HFF-Myc (cell line): ENCODE results near the gene WDR7.

ENCODE experiments used
- DNase-seq: peaks from one replicate; pipeline ENCODE4 v3.0.0-alpha.2; 2011; ENCODE audit warnings: low read depth; ENCODE audit errors: extremely low read depth
- H3K4me3 ChIP-seq: replicated peaks from 2 replicates; pipeline ENCODE4 v1.5.1; 2011; ENCODE audit warnings: low read depth, mild to moderate bottlenecking, control low read depth, low read length
- TF ChIP-seq, protein P1 (sequence below): IDR thresholded peaks from 2 replicates; pipeline ENCODE4 v1.5.1; 2012; ENCODE audit warnings: mild to moderate bottlenecking, low read depth, low read length, control low read depth; ENCODE audit errors: missing control alignments

The WDR7 gene

DNA sequence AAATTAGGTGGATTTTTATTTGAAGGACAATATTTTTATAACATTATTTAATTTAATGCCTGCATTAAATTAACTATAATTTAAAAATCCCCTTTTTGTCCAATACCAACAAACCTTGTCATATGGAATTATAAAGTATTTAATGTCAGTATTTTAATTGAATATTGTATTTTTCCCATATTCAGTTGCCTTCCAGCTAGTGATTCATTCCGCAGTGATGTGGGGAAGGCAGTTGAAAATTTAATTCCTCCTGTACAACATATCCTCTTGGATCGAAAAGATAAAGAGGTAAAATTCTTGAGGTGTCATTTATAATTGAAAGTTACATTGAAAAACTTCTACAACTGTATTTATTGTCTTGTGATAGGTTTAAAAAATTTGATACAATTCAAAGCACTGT is 40.4 kb downstream of the WDR7 start:
- TF ChIP-seq, protein P1, sequence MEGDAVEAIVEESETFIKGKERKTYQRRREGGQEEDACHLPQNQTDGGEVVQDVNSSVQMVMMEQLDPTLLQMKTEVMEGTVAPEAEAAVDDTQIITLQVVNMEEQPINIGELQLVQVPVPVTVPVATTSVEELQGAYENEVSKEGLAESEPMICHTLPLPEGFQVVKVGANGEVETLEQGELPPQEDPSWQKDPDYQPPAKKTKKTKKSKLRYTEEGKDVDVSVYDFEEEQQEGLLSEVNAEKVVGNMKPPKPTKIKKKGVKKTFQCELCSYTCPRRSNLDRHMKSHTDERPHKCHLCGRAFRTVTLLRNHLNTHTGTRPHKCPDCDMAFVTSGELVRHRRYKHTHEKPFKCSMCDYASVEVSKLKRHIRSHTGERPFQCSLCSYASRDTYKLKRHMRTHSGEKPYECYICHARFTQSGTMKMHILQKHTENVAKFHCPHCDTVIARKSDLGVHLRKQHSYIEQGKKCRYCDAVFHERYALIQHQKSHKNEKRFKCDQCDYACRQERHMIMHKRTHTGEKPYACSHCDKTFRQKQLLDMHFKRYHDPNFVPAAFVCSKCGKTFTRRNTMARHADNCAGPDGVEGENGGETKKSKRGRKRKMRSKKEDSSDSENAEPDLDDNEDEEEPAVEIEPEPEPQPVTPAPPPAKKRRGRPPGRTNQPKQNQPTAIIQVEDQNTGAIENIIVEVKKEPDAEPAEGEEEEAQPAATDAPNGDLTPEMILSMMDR, result no peak
- no peak for DNase-seq
- H3K4me3 ChIP-seq, result no peak overlapping the region

DNA sequence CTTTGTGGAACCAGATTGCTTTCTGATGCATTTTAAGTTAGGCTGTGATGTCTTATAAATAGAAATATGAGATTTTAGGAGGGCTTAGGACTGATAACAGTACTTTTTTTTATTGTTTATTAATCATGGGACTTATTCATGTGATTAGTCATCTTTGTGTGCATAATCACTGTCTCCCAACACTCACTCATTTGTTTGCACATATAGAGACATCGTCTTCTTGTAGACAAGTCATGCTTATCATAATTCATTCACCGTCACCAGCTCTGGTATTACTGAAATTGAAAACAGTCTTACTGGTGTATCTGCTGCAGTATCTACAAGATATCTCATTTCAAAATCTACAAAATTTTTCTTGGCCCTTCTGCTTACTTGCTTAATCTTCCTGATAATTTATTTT is 45.8 kb downstream of the WDR7 start:
- no peak overlapping the region for H3K4me3 ChIP-seq
- no peak for DNase-seq
- TF ChIP-seq, protein P1, result no peak

DNA sequence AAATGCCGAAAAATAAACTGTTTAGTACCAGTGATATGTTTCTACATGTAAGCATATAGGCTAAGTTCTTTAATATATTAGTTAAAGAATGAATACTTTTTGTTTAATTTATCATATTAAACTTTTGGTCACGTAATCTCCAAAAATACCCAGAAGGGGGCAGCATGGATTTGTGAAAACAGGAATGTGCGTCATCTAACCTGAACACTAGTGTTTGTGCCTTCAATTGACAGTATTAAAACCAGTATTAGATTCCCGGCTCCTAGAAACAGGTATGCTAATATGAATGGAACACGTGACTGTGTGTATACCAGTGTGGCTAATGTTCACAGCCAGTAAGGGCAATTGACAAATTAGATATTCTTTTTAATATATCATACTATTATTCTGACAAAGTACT is 51.8 kb downstream of the WDR7 start:
- no peak overlapping the region for H3K4me3 ChIP-seq
- TF ChIP-seq, protein P1, result peak; percentile 47
- peak; percentile 24 for DNase-seq

DNA sequence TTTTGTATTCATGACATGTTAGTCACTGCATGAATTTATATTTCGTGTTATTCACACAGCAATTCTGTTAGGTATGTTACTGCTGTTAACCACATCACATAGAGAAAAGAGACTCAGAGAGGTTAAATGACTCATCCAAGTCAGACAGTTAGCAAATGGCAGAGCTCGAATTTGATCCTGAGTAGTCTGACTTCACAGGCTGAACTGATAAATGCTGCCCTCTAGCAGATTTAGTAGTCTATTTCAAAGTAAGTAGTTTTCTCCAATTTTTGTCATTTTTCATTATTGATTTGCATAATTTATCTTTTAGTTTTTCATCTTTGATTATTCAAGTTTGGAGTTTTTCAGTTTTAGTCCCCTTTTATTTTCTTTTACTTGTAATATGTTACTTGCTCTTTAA is 58.3 kb downstream of the WDR7 start:
- TF ChIP-seq, protein P1, result peak; percentile 27
- H3K4me3 ChIP-seq, result no peak overlapping the region
- DNase-seq, result peak; percentile 63

DNA sequence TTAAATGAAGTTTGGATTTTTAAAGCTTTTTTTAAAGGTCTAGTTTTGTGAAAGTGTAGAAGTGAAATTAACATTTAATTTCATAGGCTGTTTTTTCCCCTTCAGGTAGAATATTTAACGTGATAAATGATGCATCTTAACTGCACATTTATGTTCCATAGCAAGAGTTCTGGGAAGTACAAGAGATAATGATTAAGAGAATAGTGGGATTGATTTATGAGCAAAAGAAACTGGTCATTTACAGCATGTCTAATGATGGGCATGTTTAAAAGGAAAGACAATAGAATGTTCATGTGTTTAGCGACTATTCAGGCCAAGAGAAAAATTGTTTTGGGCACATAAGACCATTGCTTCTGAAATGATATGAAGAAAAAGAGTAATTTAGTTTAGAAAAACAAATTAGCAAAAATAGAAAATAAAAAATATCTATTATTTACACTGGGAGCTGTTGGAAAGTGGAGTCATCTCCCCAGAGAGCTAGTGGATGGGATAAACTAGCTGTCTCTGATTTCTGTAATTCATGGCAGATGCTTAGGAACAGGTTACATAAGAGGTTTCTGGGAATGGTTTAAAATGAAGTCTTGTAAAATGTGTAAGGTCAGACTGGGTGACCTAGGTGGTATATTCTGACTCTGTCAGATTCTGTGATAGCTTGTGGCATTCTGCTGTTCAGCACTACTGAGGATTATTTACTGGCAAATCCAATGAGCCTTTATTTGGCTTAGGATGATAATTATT is 60.7 kb downstream of the WDR7 start:
- TF ChIP-seq, protein P1, result no peak
- DNase-seq, result peak; percentile 21
- H3K4me3 ChIP-seq, result no peak overlapping the region

DNA sequence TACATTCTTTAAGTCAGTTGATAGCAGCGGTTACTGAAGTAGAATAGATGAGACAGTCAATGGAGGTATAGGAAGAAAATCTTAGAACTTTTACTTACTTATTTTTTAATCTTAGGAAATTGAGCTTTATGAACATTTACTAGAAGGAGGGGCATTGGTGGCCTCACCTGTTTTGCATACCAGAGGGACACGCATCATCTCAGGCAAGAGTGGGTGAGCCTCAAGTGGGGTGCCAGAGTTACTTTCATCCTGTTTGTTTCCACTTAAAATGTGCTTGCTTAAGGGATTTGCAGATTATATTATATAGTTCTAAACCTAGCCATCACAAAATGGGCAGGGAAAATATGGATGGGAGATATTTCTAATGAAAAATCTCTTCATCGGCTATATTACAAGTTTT is 61.6 kb downstream of the WDR7 start:
- TF ChIP-seq, protein P1, result no peak
- H3K4me3 ChIP-seq, result no peak overlapping the region
- DNase-seq, result no peak

DNA sequence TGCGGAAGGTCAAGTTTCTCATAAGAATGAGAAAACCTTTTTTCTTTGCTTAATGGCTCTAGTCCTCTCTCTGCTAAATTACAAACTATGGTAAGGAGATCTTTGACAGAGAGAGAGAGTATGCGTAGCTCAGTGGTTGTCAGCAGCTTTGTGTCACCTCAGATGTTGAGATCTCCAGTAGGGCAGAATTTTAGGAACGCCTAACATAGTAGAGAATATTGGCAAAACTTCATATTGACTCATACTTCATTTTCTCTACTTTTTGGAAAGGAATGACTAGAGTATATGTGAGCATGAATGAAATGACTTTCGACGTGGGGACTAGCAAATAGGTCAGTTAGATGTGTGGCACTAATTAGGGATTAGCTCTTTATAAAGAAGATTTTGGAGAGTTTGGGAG is 64.0 kb downstream of the WDR7 start:
- TF ChIP-seq, protein P1, result no peak
- no peak for DNase-seq
- no peak overlapping the region for H3K4me3 ChIP-seq
